Measurements from ENCODE around the gene CUBN.

GRCh38 chr10:16986082-16986405 lies 143.6 kb downstream of the CUBN start:
- TF ChIP-seq CTCF (IDR thresholded peaks at IDR 0.05; ENCODE audit: low read depth, low read length), result no peak
- no peak for TF ChIP-seq MYC (IDR thresholded peaks at IDR 0.05; ENCODE audit: low read depth, low read length)
- no peak for TF ChIP-seq POLR2A (IDR thresholded peaks at IDR 0.05; ENCODE audit: extremely low read depth, insufficient read length)
- TF ChIP-seq MAX (IDR thresholded peaks at IDR 0.05; ENCODE audit: low read depth, low read length), result no peak
